Measurements from ENCODE around the gene P2RY6.
A peak's percentile ranks its signal among the peaks of the same experiment; 100 is the strongest.

DNA sequence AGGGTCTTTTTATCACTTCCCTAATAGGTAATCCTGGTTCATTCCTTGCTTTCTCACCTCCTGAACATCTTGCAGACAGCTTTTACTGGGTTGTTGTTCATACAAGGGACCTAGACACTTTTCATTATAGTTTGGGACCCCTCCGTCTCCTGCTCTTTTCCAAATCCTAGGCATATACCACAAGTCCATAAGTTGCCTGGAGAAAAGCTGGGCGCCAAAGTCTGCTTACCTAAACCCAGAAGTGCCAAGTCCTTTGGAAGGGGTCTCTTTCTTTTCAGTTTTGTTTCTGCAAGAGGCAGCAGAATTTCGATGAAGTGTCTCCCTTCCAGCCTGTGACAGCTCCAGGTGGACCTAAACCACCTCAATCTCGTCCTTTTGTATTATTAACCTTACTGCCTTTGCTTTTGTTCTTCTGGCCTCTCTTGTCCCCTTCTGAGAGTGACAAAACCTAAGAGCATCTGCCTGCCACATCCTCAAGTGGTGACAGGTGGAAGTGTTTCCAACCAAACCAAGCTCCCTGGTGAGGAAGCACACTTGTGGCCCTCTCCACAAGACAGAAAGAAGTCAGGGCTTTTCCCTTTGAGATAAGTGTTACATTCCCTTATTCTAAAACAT, 19.5 kb upstream of the P2RY6 start:
- TF ChIP-seq, protein P1, sequence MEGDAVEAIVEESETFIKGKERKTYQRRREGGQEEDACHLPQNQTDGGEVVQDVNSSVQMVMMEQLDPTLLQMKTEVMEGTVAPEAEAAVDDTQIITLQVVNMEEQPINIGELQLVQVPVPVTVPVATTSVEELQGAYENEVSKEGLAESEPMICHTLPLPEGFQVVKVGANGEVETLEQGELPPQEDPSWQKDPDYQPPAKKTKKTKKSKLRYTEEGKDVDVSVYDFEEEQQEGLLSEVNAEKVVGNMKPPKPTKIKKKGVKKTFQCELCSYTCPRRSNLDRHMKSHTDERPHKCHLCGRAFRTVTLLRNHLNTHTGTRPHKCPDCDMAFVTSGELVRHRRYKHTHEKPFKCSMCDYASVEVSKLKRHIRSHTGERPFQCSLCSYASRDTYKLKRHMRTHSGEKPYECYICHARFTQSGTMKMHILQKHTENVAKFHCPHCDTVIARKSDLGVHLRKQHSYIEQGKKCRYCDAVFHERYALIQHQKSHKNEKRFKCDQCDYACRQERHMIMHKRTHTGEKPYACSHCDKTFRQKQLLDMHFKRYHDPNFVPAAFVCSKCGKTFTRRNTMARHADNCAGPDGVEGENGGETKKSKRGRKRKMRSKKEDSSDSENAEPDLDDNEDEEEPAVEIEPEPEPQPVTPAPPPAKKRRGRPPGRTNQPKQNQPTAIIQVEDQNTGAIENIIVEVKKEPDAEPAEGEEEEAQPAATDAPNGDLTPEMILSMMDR (IDR thresholded peaks at IDR 0.05; ENCODE audit: borderline replicate concordance, extremely low read depth, low read length, poor library complexity, severe bottlenecking), result peak; percentile 43
- TF ChIP-seq EZH2 (IDR thresholded peaks at IDR 0.05; ENCODE audit: borderline replicate concordance, low read depth, low read length, severe bottlenecking), result no peak

All from DND-41 (cell line).